ENCODE results near the gene TEX264.

Gene TEX264

GRCh38 chr3:51709675-51710074 lies 38.6 kb downstream of the TEX264 start:
- no peak overlapping the region for H3K4me3 ChIP-seq (ENCODE audit: low read depth, low read length)
- TF ChIP-seq CTCF (conservative IDR thresholded peaks at IDR 0.05; ENCODE audit: low read depth, low read length): no peak
- no peak for DNase-seq (ENCODE audit: low read depth)

GRCh38 chr3:51710631-51711351 lies 39.7 kb downstream of the TEX264 start:
- peak; percentile 11 for DNase-seq (ENCODE audit: low read depth)
- TF ChIP-seq CTCF (conservative IDR thresholded peaks at IDR 0.05; ENCODE audit: low read depth, low read length): peak; percentile 40
- H3K4me3 ChIP-seq (ENCODE audit: low read depth, low read length): no peak overlapping the region

DNA sequence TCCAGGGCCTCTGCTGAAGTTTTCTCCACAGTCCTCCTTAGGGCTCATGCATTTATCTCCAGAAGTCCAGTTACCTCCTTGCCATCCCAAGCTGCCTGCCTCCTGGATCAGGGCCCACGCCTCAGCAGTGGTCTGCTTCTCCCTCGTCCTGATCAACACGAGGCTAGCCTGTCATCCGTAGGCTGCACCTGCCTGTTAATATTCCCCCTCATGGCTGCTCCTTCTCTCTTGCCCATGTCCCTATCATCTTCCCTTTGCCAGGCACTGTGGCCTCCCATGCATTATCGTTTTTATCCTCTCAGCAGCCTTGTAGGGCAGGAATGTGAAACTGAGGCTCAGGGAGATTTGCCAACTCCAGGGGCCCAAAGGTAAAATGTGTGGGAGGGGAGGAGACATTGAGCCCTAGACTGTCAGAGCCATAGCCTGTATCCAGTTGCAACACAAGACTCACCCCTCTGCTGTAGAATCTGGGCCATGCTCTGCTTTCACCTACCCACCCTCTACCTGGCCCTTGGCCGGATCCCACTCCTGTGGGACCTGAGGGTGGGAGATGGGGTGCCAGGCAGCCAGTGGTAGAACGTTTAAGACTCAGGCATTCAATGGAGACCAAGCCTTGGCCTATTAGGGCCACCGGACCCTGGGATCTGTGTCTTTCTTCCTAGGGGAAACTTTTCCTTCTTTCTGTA lies 40.4 kb downstream of the TEX264 start:
- DNase-seq (ENCODE audit: low read depth): no peak
- no peak for TF ChIP-seq CTCF (conservative IDR thresholded peaks at IDR 0.05; ENCODE audit: low read depth, low read length)
- no peak overlapping the region for H3K4me3 ChIP-seq (ENCODE audit: low read depth, low read length)

- DNase-seq (ENCODE audit: low read depth): no peak
- TF ChIP-seq CTCF (conservative IDR thresholded peaks at IDR 0.05; ENCODE audit: low read depth, low read length): no peak
- H3K4me3 ChIP-seq (ENCODE audit: low read depth, low read length): no peak overlapping the region
Measured at GRCh38 chr3:51712038-51712420, 41.0 kb downstream of the TEX264 start.

- TF ChIP-seq CTCF (conservative IDR thresholded peaks at IDR 0.05; ENCODE audit: low read depth, low read length): no peak
- H3K4me3 ChIP-seq (ENCODE audit: low read depth, low read length): no peak overlapping the region
- no peak for DNase-seq (ENCODE audit: low read depth)
Measured at GRCh38 chr3:51712511-51712931, 41.5 kb downstream of the TEX264 start.

DNA sequence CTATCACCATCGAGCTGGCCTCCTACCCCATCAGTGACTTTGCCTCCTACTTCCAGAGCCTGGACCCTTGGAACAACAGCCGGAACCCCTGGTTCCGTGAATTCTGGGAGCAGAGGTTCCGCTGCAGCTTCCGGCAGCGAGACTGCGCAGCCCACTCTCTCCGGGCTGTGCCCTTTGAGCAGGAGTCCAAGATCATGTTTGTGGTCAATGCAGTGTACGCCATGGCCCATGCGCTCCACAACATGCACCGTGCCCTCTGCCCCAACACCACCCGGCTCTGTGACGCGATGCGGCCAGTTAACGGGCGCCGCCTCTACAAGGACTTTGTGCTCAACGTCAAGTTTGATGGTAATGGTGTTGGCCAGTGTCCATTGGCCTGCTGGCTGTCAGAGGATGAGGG lies 41.9 kb downstream of the TEX264 start:
- no peak for DNase-seq (ENCODE audit: low read depth)
- TF ChIP-seq CTCF (conservative IDR thresholded peaks at IDR 0.05; ENCODE audit: low read depth, low read length): no peak
- H3K4me3 ChIP-seq (ENCODE audit: low read depth, low read length): no peak overlapping the region
